ENCODE results near the gene CCDC200. TPM values are rescaled to one million over a fixed set of nuclear protein-coding genes. Genes with fewer than 3 reads are reported as not detected.
"Not testable (repeated sequence)": the region's sequence is repeated elsewhere in the genome, so short reads cannot be mapped to it uniquely, and the experiment has no call there.

CCDC200 gene
- total and polyA plus RNA-seq, 2 donors = not detected

GRCh38 chr17:43210576-43210975 lies 17.8 kb downstream of the CCDC200 start:
- Histone ChIP-seq H3K4me3 (ENCODE audit: low read depth, low read length) (no peak overlapping the region), H3K4me1 (ENCODE audit: insufficient read depth) (no peaks in the 10 kb centered on the region), H3K27ac (ENCODE audit: low read depth) (peak overlapping the region; percentile 29), H3K36me3 (ENCODE audit: insufficient read depth) (peaks cover 11% of the 10 kb centered on the region)
- no peak for DNase-seq (ENCODE audit: extremely low spot score)
- WGBS = 76% methylated on average over 3 of the region's 3 CpGs

- H3K27ac ChIP-seq (ENCODE audit: low read depth); DNase-seq (ENCODE audit: extremely low spot score); H3K4me1 ChIP-seq (ENCODE audit: insufficient read depth); H3K4me3 ChIP-seq (ENCODE audit: low read depth, low read length): not testable (repeated sequence)
- WGBS = 97% methylated on average over 3 of the region's 3 CpGs
- peaks cover 26% of the 10 kb centered on the region for H3K36me3 ChIP-seq (ENCODE audit: insufficient read depth)
Measured at GRCh38 chr17:43203013-43203412, 25.4 kb downstream of the CCDC200 start.

GRCh38 chr17:43200127-43200526 lies 28.3 kb downstream of the CCDC200 start:
- 92% methylated on average over 4 of the region's 4 CpGs for WGBS
- Histone ChIP-seq H3K4me3 (ENCODE audit: low read depth, low read length) (no peak overlapping the region), H3K27ac (ENCODE audit: low read depth) (no peak overlapping the region), H3K4me1 (ENCODE audit: insufficient read depth) (no peaks in the 10 kb centered on the region), H3K36me3 (ENCODE audit: insufficient read depth) (peaks cover 26% of the 10 kb centered on the region)
- no peak for DNase-seq (ENCODE audit: extremely low spot score)

GRCh38 chr17:43199633-43200032 lies 28.8 kb downstream of the CCDC200 start:
- Histone ChIP-seq H3K4me1 (ENCODE audit: insufficient read depth) (no peaks in the 10 kb centered on the region), H3K27ac (ENCODE audit: low read depth) (no peak overlapping the region), H3K4me3 (ENCODE audit: low read depth, low read length) (no peak overlapping the region), H3K36me3 (ENCODE audit: insufficient read depth) (peaks cover 26% of the 10 kb centered on the region)
- no peak for DNase-seq (ENCODE audit: extremely low spot score)
- WGBS = 90% methylated on average over 2 of the region's 2 CpGs

- Histone ChIP-seq H3K36me3 (ENCODE audit: insufficient read depth) (peaks cover 15% of the 10 kb centered on the region), H3K4me3 (ENCODE audit: low read depth, low read length) (no peak overlapping the region), H3K4me1 (ENCODE audit: insufficient read depth) (no peaks in the 10 kb centered on the region), H3K27ac (ENCODE audit: low read depth) (no peak overlapping the region)
- 95% methylated on average over 5 of the region's 5 CpGs for WGBS
- DNase-seq (ENCODE audit: extremely low spot score) = no peak
Measured at GRCh38 chr17:43193251-43193650, 35.2 kb downstream of the CCDC200 start.

- not testable (repeated sequence) for H3K4me3 ChIP-seq (ENCODE audit: low read depth, low read length); H3K27ac ChIP-seq (ENCODE audit: low read depth); H3K36me3 ChIP-seq (ENCODE audit: insufficient read depth)
Measured at GRCh38 chr17:43186656-43187055, 41.8 kb downstream of the CCDC200 start.

GRCh38 chr17:43183921-43184320 lies 44.5 kb downstream of the CCDC200 start:
- DNase-seq (ENCODE audit: extremely low spot score) = no peak
- Histone ChIP-seq H3K36me3 (ENCODE audit: insufficient read depth) (peaks cover 10% of the 10 kb centered on the region), H3K4me3 (ENCODE audit: low read depth, low read length) (no peak overlapping the region), H3K27ac (ENCODE audit: low read depth) (no peak overlapping the region), H3K4me1 (ENCODE audit: insufficient read depth) (no peaks in the 10 kb centered on the region)
- 92% methylated on average over 3 of the region's 3 CpGs for WGBS

More at GRCh38 chr17:43186656-43187055, 41.8 kb downstream of the CCDC200 start:
- H3K4me1 ChIP-seq (ENCODE audit: insufficient read depth); DNase-seq (ENCODE audit: extremely low spot score): not testable (repeated sequence)
- 92% methylated on average over 5 of the region's 5 CpGs for WGBS

- H3K27ac ChIP-seq (ENCODE audit: low read depth) = no peak overlapping the region
- DNase-seq (ENCODE audit: extremely low spot score) = no peak
- H3K4me3 ChIP-seq (ENCODE audit: low read depth, low read length) = no peak overlapping the region
- H3K4me1 ChIP-seq (ENCODE audit: insufficient read depth) = peaks cover 3% of the 10 kb centered on the region
- peaks cover 7% of the 10 kb centered on the region for H3K36me3 ChIP-seq (ENCODE audit: insufficient read depth)
- WGBS = 73% methylated on average over 2 of the region's 2 CpGs
Measured at GRCh38 chr17:43176119-43176570, 52.3 kb downstream of the CCDC200 start.

GRCh38 chr17:43175213-43176118 lies 53.0 kb downstream of the CCDC200 start:
- peaks cover 3% of the 10 kb centered on the region for H3K36me3 ChIP-seq (ENCODE audit: insufficient read depth)
- peaks cover 3% of the 10 kb centered on the region for H3K4me1 ChIP-seq (ENCODE audit: insufficient read depth)
- DNase-seq (ENCODE audit: extremely low spot score) = no peak
- H3K4me3 ChIP-seq (ENCODE audit: low read depth, low read length) = no peak overlapping the region
- WGBS = 56% methylated on average over 4 of the region's 4 CpGs
- peak overlapping the region; percentile 2 for H3K27ac ChIP-seq (ENCODE audit: low read depth)

- 4% methylated on average over 12 of the region's 12 CpGs for WGBS
- peak overlapping the region; percentile 96 for H3K27ac ChIP-seq (ENCODE audit: low read depth)
- peak; percentile 78 for DNase-seq (ENCODE audit: extremely low spot score)
- H3K4me3 ChIP-seq (ENCODE audit: low read depth, low read length) = peak overlapping the region; percentile 56
- no peaks in the 10 kb centered on the region for H3K36me3 ChIP-seq (ENCODE audit: insufficient read depth)
- peaks cover 2% of the 10 kb centered on the region for H3K4me1 ChIP-seq (ENCODE audit: insufficient read depth)
Measured at GRCh38 chr17:43171586-43172487, 56.6 kb downstream of the CCDC200 start.

Small RNA genes lying within 50 kb of the gene (small RNA-seq; reads per million reads assigned to genes)
- not detected for gene RF00004
- gene RNU2-1 = not detected

Other genes with a start within 250 kb of the CCDC200 start
- 6.8 TPM for gene PTGES3L, start 248.5 kb downstream of the CCDC200 start, total RNA-seq
- gene PTGES3L, start 248.5 kb downstream of the CCDC200 start, polyA plus RNA-seq = 18.6 TPM
- gene RUNDC1, start 248.1 kb downstream of the CCDC200 start, total RNA-seq = 9.9 TPM
- gene RUNDC1, start 248.1 kb downstream of the CCDC200 start, polyA plus RNA-seq = 12.3 TPM
- 1,142 TPM for gene RPL27, start 230.2 kb downstream of the CCDC200 start, total RNA-seq
- gene RPL27, start 230.2 kb downstream of the CCDC200 start, polyA plus RNA-seq = 3,115 TPM
- gene IFI35, start 221.8 kb downstream of the CCDC200 start, total RNA-seq = 11.4 TPM
- gene IFI35, start 221.8 kb downstream of the CCDC200 start, polyA plus RNA-seq = 34.8 TPM
- gene VAT1, start 206.2 kb downstream of the CCDC200 start, total RNA-seq = 40.3 TPM
- 175 TPM for gene VAT1, start 206.2 kb downstream of the CCDC200 start, polyA plus RNA-seq
- 1.6 TPM for gene RND2, start 203.4 kb downstream of the CCDC200 start, total RNA-seq
- 1.5 TPM for gene RND2, start 203.4 kb downstream of the CCDC200 start, polyA plus RNA-seq
- 23.3 TPM for gene BRCA1, start 103.3 kb downstream of the CCDC200 start, total RNA-seq
- 3.5 TPM for gene BRCA1, start 103.3 kb downstream of the CCDC200 start, polyA plus RNA-seq
- gene NBR1, start 57.4 kb downstream of the CCDC200 start, total RNA-seq = 95.9 TPM
- 65.1 TPM for gene NBR1, start 57.4 kb downstream of the CCDC200 start, polyA plus RNA-seq
- 10.7 TPM for gene TMEM106A, start 16.7 kb downstream of the CCDC200 start, total RNA-seq
- gene TMEM106A, start 16.7 kb downstream of the CCDC200 start, polyA plus RNA-seq = 4.4 TPM
- gene RNU2-1, start 5.4 kb upstream of the CCDC200 start, total RNA-seq = not detected
- gene RNU2-1, start 5.4 kb upstream of the CCDC200 start, polyA plus RNA-seq = not detected
- 14.8 TPM for gene ARL4D, start 170.4 kb upstream of the CCDC200 start, total RNA-seq
- 112 TPM for gene ARL4D, start 170.4 kb upstream of the CCDC200 start, polyA plus RNA-seq